ENCODE results near the gene MORN2. TPM values are rescaled to one million over a fixed set of nuclear protein-coding genes. Genes with fewer than 3 reads are reported as not detected.

MORN2 gene
- total RNA-seq, 4 donors from 2014 or later: 2.5 to 25.6 (median 6.2) TPM

DNA sequence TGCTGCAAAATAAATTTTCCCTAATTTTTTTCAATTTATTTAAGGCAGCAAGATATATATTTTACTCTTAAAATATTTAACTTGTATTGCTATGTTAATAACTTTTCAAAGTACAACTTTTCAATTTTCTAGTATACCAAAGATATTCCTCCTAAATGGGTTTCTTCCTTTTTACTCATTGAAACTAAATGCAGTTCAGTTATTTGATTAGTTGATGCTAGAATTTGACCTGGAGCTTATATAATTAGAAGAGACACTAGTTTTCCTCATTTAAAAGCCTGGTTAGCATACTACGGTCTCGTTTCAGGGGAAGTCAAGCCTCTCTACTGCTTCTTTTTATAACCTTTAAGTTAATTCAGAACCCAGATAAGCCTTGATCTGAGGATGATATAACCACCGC is 13.8 kb downstream of the MORN2 start, which contains the start of gene ARHGEF33:
ARHGEF33 (plus strand) TSS at position 301 of the 400 bp plus-strand sequence. CDS start 29,573 bp downstream, outside the sequence.
- Histone ChIP-seq H3K4me1 (no peaks in the 10 kb centered on the region), H3K27ac (no peak within 1 kb of the TSS), H3K27me3 (no peaks in the 10 kb centered on the region), H3K4me3 (no peak within 1 kb of the TSS), H3K9me3 (no peaks in the 10 kb centered on the region), H3K36me3 (no peaks in the 10 kb centered on the region)
- DNase-seq: no peak
- TF ChIP-seq CTCF (IDR thresholded peaks at IDR 0.05): no peak
- no peak for TF ChIP-seq POLR2A (IDR thresholded peaks at IDR 0.05)

DNA sequence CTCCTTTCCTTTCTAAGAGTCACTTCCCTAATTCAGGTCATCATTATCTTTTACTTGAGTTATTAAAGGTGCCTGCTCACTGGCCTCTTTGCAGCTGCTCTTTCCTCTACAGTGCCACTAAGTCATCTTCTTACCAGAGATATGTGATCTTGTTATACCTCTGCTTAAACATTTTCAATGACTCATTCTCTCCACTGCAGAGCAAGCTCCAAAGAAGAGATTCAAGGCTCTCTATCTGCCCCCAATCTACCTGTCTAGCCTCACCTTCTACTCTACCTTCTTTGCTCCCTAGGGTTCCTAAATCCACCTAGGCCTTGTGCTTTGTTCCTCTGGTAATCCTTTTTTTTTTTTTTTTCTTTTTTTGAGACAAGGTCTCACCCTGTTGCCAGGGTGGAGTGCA is 17.0 kb downstream of the MORN2 start:
- DNase-seq: no peak
- H3K9me3 ChIP-seq: no peaks in the 10 kb centered on the region
- H3K27me3 ChIP-seq: no peaks in the 10 kb centered on the region
- TF ChIP-seq POLR2A (IDR thresholded peaks at IDR 0.05) (no peak), CTCF (IDR thresholded peaks at IDR 0.05) (no peak)
- H3K4me1 ChIP-seq: no peaks in the 10 kb centered on the region
- H3K4me3 ChIP-seq: no peak overlapping the region
- H3K27ac ChIP-seq: no peak overlapping the region
- H3K36me3 ChIP-seq: no peaks in the 10 kb centered on the region

- no peaks in the 10 kb centered on the region for H3K27me3 ChIP-seq
These were observed 22.5 kb downstream of the MORN2 start for GRCh38 chr2:38898256-38898655.

DNA sequence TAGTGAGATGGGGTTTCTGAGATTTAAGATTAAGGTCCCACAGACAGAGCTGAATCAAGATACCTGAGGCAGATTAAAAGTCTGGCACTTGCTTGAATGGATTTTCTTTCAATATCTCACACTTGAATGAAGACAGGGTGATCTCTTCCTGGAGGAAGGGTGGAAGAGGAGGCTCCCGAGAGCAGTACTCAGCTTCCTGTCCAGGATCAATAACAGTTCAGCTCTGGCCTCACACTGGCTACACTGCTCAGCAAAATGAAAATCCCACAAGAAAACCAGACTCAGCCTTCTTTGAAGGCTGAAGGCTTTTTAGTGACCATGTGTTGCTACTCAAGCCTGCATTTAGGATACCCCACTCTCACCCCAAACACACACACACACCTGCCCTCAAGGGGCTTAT is 24.9 kb downstream of the MORN2 start:
- Histone ChIP-seq H3K36me3 (no peaks in the 10 kb centered on the region), H3K9me3 (no peaks in the 10 kb centered on the region), H3K27ac (no peak overlapping the region), H3K27me3 (no peaks in the 10 kb centered on the region), H3K4me3 (no peak overlapping the region), H3K4me1 (no peaks in the 10 kb centered on the region)
- no peak for TF ChIP-seq CTCF (IDR thresholded peaks at IDR 0.05)
- no peak for TF ChIP-seq POLR2A (IDR thresholded peaks at IDR 0.05)
- no peak for DNase-seq

More at GRCh38 chr2:38898256-38898655, 22.5 kb downstream of the MORN2 start:
- no peaks in the 10 kb centered on the region for H3K9me3 ChIP-seq
- DNase-seq: no peak
- no peak overlapping the region for H3K27ac ChIP-seq
- no peaks in the 10 kb centered on the region for H3K4me1 ChIP-seq
- no peak overlapping the region for H3K4me3 ChIP-seq
- TF ChIP-seq POLR2A (IDR thresholded peaks at IDR 0.05) (no peak), CTCF (IDR thresholded peaks at IDR 0.05) (no peak)
- no peaks in the 10 kb centered on the region for H3K36me3 ChIP-seq

DNA sequence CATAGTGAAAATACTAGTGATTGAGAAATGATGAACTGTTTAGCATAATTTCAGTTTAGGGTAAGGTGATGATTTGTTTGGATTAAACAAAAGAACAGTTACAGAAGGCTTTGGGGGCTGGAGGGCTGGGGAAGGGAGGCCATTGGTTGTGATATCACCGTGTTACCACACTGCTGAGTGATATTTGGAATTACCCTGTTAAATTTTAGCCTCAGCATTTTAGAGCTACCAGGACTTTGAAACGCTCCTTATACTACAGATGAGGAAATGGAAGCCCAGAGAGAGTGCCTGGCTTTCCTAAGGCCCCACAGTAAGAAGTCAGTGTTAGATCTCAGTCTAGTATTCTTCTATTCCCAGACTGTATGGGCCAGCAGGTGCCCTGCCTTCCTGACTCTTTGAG is 29.5 kb downstream of the MORN2 start:
- no peak overlapping the region for H3K27ac ChIP-seq
- H3K27me3 ChIP-seq: no peaks in the 10 kb centered on the region
- TF ChIP-seq POLR2A (IDR thresholded peaks at IDR 0.05) (no peak), CTCF (IDR thresholded peaks at IDR 0.05) (no peak)
- H3K4me3 ChIP-seq: no peak overlapping the region
- no peaks in the 10 kb centered on the region for H3K4me1 ChIP-seq
- no peak for DNase-seq
- H3K36me3 ChIP-seq: no peaks in the 10 kb centered on the region
- H3K9me3 ChIP-seq: no peaks in the 10 kb centered on the region

DNA sequence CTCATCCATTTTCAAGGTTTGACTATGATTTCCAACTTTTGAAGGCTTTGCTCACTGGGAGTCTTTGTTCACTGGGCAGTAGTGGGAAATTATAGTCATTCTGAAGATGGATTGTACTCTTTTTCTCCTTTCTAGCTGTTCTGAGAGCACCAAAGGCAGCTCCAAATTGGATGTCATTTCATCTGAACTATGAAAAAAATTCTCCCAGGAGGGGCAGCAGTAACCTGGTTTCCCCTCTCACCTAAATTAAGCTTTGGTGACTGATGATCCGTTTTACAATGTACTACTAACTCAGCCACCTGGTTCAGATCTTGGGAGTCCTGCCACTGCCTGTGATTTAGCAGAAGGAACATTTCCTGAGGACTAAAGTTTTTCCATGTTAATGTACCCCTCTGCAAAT is 31.5 kb downstream of the MORN2 start:
- Histone ChIP-seq H3K4me1 (no peaks in the 10 kb centered on the region), H3K27me3 (no peaks in the 10 kb centered on the region), H3K36me3 (no peaks in the 10 kb centered on the region), H3K9me3 (no peaks in the 10 kb centered on the region), H3K4me3 (no peak overlapping the region), H3K27ac (no peak overlapping the region)
- no peak for TF ChIP-seq CTCF (IDR thresholded peaks at IDR 0.05)
- no peak for TF ChIP-seq POLR2A (IDR thresholded peaks at IDR 0.05)
- DNase-seq: no peak

All from Peyer's patch (tissue), 4 donors.